ENCODE measurements around the gene ANKRD9. TPM values are rescaled to one million over a fixed set of nuclear protein-coding genes. Genes with fewer than 3 reads are reported as not detected.

ANKRD9 gene
- total RNA-seq, 1 experiment from 2014 or later, result 29.8 TPM

DNA sequence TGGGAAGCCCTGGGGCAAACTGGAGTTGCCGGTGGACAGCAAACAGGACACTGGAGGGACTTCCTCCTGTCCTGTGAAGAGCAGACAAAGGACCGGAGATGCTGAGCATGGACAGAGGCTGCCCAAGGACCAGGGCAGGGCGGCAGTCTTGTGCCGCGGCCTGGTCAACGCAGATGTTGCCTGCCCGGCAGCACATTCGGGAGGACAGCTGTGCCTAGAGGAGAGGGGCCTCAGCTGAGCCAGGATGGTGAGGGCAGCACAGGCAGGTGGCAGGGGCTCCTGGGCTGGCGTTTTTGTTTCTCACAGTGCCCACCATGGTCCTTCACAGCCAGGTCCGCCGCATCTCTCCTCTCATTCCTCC is 13.3 kb downstream of the ANKRD9 start:
- Histone ChIP-seq H3K9me3 (ENCODE audit: control insufficient read depth, low read depth, low read length) (no peaks in the 10 kb centered on the region), H2BK5ac (ENCODE audit: insufficient read length, low read length) (no peak overlapping the region), H3K14ac (ENCODE audit: insufficient read depth, low read length) (no peak overlapping the region), H2BK120ac (ENCODE audit: low read depth, low read length, poor library complexity, severe bottlenecking) (no peak overlapping the region), H3K4me2 (ENCODE audit: insufficient read depth, insufficient read length, low read length) (no peak overlapping the region), H3K27me3 (ENCODE audit: insufficient read depth, low read length) (no peaks in the 10 kb centered on the region), H3K23ac (ENCODE audit: insufficient read length, low read depth, low read length) (no peak overlapping the region), H3K9ac (ENCODE audit: extremely low read depth, insufficient read length, low read length) (no peak overlapping the region), H3K23me2 (ENCODE audit: insufficient read length, low read depth, low read length, poor library complexity, severe bottlenecking) (no peaks in the 10 kb centered on the region), H4K20me1 (ENCODE audit: control insufficient read depth, insufficient read depth, insufficient read length) (no peaks in the 10 kb centered on the region), H3K56ac (ENCODE audit: insufficient read length, low read depth, low read length) (no peak overlapping the region), H2AFZ (ENCODE audit: low read length) (no peak overlapping the region), H2AK5ac (ENCODE audit: insufficient read length, low read length) (no peak overlapping the region), H2BK15ac (ENCODE audit: low read depth, low read length) (no peak overlapping the region), H3K27ac (ENCODE audit: insufficient read length, low read depth, low read length) (no peak overlapping the region), H4K8ac (replicated peaks; ENCODE audit: insufficient read length, low read depth, low read length) (no peak overlapping the region), H3K4me1 (ENCODE audit: insufficient read depth, low read length) (no peaks in the 10 kb centered on the region), H3T11ph (ENCODE audit: low read length) (no peak overlapping the region), H2BK12ac (ENCODE audit: insufficient read length, low read depth, low read length) (no peak overlapping the region), H3K79me1 (ENCODE audit: insufficient read depth, low read depth, low read length, poor library complexity, severe bottlenecking) (no peaks in the 10 kb centered on the region), H4K91ac (ENCODE audit: insufficient read length, low read depth, low read length) (no peak overlapping the region), H3K79me2 (ENCODE audit: insufficient read depth, low read length) (no peaks in the 10 kb centered on the region), H2BK20ac (ENCODE audit: low read depth, low read length, poor library complexity, severe bottlenecking) (no peak overlapping the region), H4K5ac (ENCODE audit: insufficient read length, low read depth, low read length) (no peak overlapping the region), H3K18ac (ENCODE audit: insufficient read length, low read depth, low read length) (no peak overlapping the region), H3K4ac (ENCODE audit: low read depth, low read length) (no peak overlapping the region)
- no CpG with 5 or more reads among the region's 11 CpGs for WGBS (ENCODE audit: extremely low coverage, insufficient read length, low lambda C conversion rate)
- TF ChIP-seq, protein P1, sequence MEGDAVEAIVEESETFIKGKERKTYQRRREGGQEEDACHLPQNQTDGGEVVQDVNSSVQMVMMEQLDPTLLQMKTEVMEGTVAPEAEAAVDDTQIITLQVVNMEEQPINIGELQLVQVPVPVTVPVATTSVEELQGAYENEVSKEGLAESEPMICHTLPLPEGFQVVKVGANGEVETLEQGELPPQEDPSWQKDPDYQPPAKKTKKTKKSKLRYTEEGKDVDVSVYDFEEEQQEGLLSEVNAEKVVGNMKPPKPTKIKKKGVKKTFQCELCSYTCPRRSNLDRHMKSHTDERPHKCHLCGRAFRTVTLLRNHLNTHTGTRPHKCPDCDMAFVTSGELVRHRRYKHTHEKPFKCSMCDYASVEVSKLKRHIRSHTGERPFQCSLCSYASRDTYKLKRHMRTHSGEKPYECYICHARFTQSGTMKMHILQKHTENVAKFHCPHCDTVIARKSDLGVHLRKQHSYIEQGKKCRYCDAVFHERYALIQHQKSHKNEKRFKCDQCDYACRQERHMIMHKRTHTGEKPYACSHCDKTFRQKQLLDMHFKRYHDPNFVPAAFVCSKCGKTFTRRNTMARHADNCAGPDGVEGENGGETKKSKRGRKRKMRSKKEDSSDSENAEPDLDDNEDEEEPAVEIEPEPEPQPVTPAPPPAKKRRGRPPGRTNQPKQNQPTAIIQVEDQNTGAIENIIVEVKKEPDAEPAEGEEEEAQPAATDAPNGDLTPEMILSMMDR (conservative IDR thresholded peaks at IDR 0.05), result no peak
- Mint-ChIP-seq H3K9me3 (no peaks in the 10 kb centered on the region; a peak in 1 of 5 replicates), H3K27me3 (ENCODE audit: low read depth) (peaks cover 1% of the 10 kb centered on the region; the same call in 1 of the 2 replicates), H3K4me1 (peaks cover 0 to 3% of the 10 kb centered on the region in 2 experiments; a peak in 1 of 4 replicates), H3K4me3 (no peak overlapping the region), H3K36me3 (ENCODE audit: insufficient read depth in 1 of 3, low read depth in 3 of 3) (peaks cover 6 to 9% (median 7%) of the 10 kb centered on the region in 3 experiments; a peak in 5 of 7 replicates), H3K27ac (peak overlapping the region in 1 of 3 experiments; percentile 57; a peak in 1 of 7 replicates)
- no peak for DNase-seq

Measured in H9 (cell line).